Endothelial cell of umbilical vein (primary cell): ENCODE results near the gene NCKAP5. TPM values are rescaled to one million over a fixed set of nuclear protein-coding genes. Genes with fewer than 3 reads are reported as not detected.

Experiments
- BruUV-seq: library from RNA; stranded (reverse); fragments of 400-500 nt; replicated peaks from 2 replicates; lab custom pipeline; 2021; lab: Mats Ljungman, UMichigan
- CTCF ChIA-PET: fragments of 300-600, 350-600 bp; sonication (Branson Sonifier 250); formaldehyde crosslinking; loops from one replicate; lab custom pipeline; 2021; ENCODE audit warnings: antibody characterized with exemption, inconsistent platforms; lab: Charles Lee
- POLR2A ChIA-PET: fragments of 300-600, 350-600 bp; sonication (Branson Sonifier 250); formaldehyde crosslinking; loops from one replicate; lab custom pipeline; 2021; ENCODE audit warnings: antibody characterized with exemption, inconsistent platforms; lab: Charles Lee
- DNase-seq: peaks from one replicate; pipeline ENCODE4 v3.0.0-alpha.2; 2011; ENCODE audit warnings: low read depth, low spot score
- FAIRE-seq: peaks from 2 replicates; lab custom pipeline; 2011; peaks lifted over from hg19 to GRCh38; lab: Jason Lieb, UNC
- H2AFZ ChIP-seq: 2 replicates; pipeline ENCODE4 v1.6.0; 2012; ENCODE audit warnings: low read depth, low read length, control low read depth, inconsistent platforms
- H3K27ac ChIP-seq: 2 replicates; pipeline ENCODE4 v1.5.1; 2011; ENCODE audit warnings: low read depth, mild to moderate bottlenecking, control low read depth, low read length, moderate library complexity; ENCODE audit not compliant: insufficient read depth
- H3K27me3 ChIP-seq, 2 experiments: 2 replicates each; pipeline versions ENCODE4 v1.6.0 to v1.6.1; 2011; ENCODE audit warnings: low read length in 2 of 2, mixed read lengths in 1 of 2; ENCODE audit not compliant: control insufficient read depth in 2 of 2, insufficient read depth in 2 of 2
- H3K36me3 ChIP-seq, 2 experiments: 2 replicates in 1 of 2; 3 replicates in 1 of 2; pipeline ENCODE4 v1.5.1; 2011; ENCODE audit warnings: low read length in 2 of 2, mild to moderate bottlenecking in 1 of 2, moderate library complexity in 1 of 2; ENCODE audit not compliant: control insufficient read depth in 2 of 2, insufficient read depth in 2 of 2; ENCODE audit errors: extremely low read depth in 1 of 2
- H3K4me1 ChIP-seq: 3 replicates; pipeline ENCODE4 v1.5.1; 2011; ENCODE audit warnings: mild to moderate bottlenecking, low read length; ENCODE audit not compliant: control insufficient read depth, insufficient read depth; ENCODE audit errors: extremely low read depth
- H3K4me2 ChIP-seq: 2 replicates; pipeline ENCODE4 v1.6.1; 2011; ENCODE audit warnings: low read length, control low read depth, mixed read lengths; ENCODE audit not compliant: insufficient read depth
- H3K4me3 ChIP-seq, 3 experiments: fragments of 200-600 bp in 1 of 3; sonication (generic), shearing (Covaris generic) in 1 of 3; replicated peaks in 1 of 3; 2 replicates each; pipeline ENCODE4 v1.5.1; 2011 to 2016; ENCODE audit warnings: control low read depth in 3 of 3, low read length in 3 of 3, mild to moderate bottlenecking in 2 of 3, inconsistent platforms in 1 of 3, low read depth in 1 of 3, moderate library complexity in 1 of 3; ENCODE audit not compliant: insufficient read depth in 1 of 3
- H3K79me2 ChIP-seq: 2 replicates; pipeline ENCODE4 v1.6.0; 2012; ENCODE audit warnings: low read length, inconsistent platforms; ENCODE audit not compliant: control insufficient read depth, insufficient read depth
- H3K9ac ChIP-seq: replicated peaks from 2 replicates; pipeline ENCODE3; 2011; ENCODE audit warnings: low read length, control low read depth; ENCODE audit not compliant: insufficient read depth; ENCODE audit errors: extremely low read depth
- H3K9me1 ChIP-seq: replicated peaks from 3 replicates; pipeline ENCODE4 v1.6.0; 2011; ENCODE audit warnings: mild to moderate bottlenecking, low read length; ENCODE audit not compliant: control insufficient read depth, insufficient read depth; ENCODE audit errors: extremely low read depth
- H3K9me3 ChIP-seq: replicated peaks from 2 replicates; pipeline ENCODE4 v1.5.1; 2012; ENCODE audit warnings: low read length, inconsistent platforms; ENCODE audit not compliant: control insufficient read depth, insufficient read depth
- H4K20me1 ChIP-seq: replicated peaks from 2 replicates; pipeline ENCODE3; 2011; ENCODE audit warnings: mild to moderate bottlenecking, low read length; ENCODE audit not compliant: control insufficient read depth, insufficient read depth; ENCODE audit errors: extremely low read depth
- EZH2 ChIP-seq: IDR thresholded peaks from 2 replicates; pipeline ENCODE4 v1.6.1; 2012; ENCODE audit warnings: borderline replicate concordance, low read depth, mild to moderate bottlenecking, moderate library complexity, low read length, inconsistent platforms; ENCODE audit not compliant: severe bottlenecking
- FOS ChIP-seq: IDR thresholded peaks from 2 replicates; pipeline ENCODE4 v1.6.1; 2011; ENCODE audit warnings: mild to moderate bottlenecking, low read length, moderate library complexity, borderline replicate concordance; ENCODE audit not compliant: insufficient read depth
- GATA2 ChIP-seq: IDR thresholded peaks from 2 replicates; pipeline ENCODE4 v1.7.0; 2011; ENCODE audit warnings: low read depth, mild to moderate bottlenecking, moderate library complexity, mixed read lengths, low read length; ENCODE audit not compliant: insufficient read length, insufficient read depth
- JUN ChIP-seq: IDR thresholded peaks from 2 replicates; pipeline ENCODE4 v1.6.1; 2011; ENCODE audit warnings: borderline replicate concordance, low read depth; ENCODE audit not compliant: insufficient read length, insufficient read depth
- MYC ChIP-seq: IDR thresholded peaks from one replicate; pipeline ENCODE4 v1.6.1; 2011; ENCODE audit warnings: mild to moderate bottlenecking, low read depth, low read length
- POLR2A ChIP-seq: IDR thresholded peaks from 2 replicates; pipeline ENCODE4 v1.6.1; 2012; ENCODE audit warnings: low read depth, mild to moderate bottlenecking, control low read depth, low read length
- POLR2AphosphoS5 ChIP-seq: IDR thresholded peaks from 2 replicates; pipeline ENCODE4 v1.6.1; 2012; ENCODE audit warnings: low read depth, mild to moderate bottlenecking, control low read depth, low read length, moderate library complexity; ENCODE audit not compliant: insufficient read depth
- dilution Hi-C: fragments of 300-500 bp; cut with MboI; formaldehyde crosslinking; loops from one replicate; pipeline ENCODE4 v1.15.0; 2019; ENCODE audit warnings: low sequenced_read_pairs; ENCODE audit not compliant: extremely low pct_ligation_motif_present
- intact Hi-C: fragments of 100-400 bp; cut with micrococcal nuclease; formaldehyde crosslinking; loops from one replicate; pipeline ENCODE4 v1.10.0; 2022
- polyA plus RNA-seq, 4 experiments: library from polyadenylated mRNA; depleted of rRNA in 3 of 4; stranded (reverse) in 3 of 4; unstranded in 1 of 4; fragments of >200 nt; gene quantifications; 2 replicates each; pipeline versions ENCODE4 v1.2.1 to v1.2.3, GENCODE V29; 2011 to 2012; ENCODE audit warnings: missing spikeins in 1 of 4
- total RNA-seq: library from RNA; stranded (reverse); gene quantifications from 2 replicates; pipeline ENCODE4 v1.2.3, GENCODE V29; 2021
- TF ChIP-seq, protein P1 (sequence below), 2 donors: IDR thresholded peaks; 1 replicate in 1 of 2; 2 replicates in 1 of 2; pipeline ENCODE4 v1.5.1; 2011; ENCODE audit warnings: low read length in 2 of 2, mild to moderate bottlenecking in 2 of 2, moderate library complexity in 2 of 2, control low read depth in 1 of 2, inconsistent platforms in 1 of 2, low read depth in 1 of 2; ENCODE audit not compliant: insufficient read depth in 1 of 2; ENCODE audit errors: extremely low read depth in 1 of 2
- TF ChIP-seq, protein P2 (sequence below): IDR thresholded peaks from 2 replicates; pipeline ENCODE4 v1.6.1; 2011; ENCODE audit not compliant: insufficient read depth, insufficient read length

The NCKAP5 gene
- total and polyA plus RNA-seq, 2 donors (not counting 3 experiments of a cell fraction or from before 2014, with no cell fraction given), result 0.47 to 3.3 TPM

DNA sequence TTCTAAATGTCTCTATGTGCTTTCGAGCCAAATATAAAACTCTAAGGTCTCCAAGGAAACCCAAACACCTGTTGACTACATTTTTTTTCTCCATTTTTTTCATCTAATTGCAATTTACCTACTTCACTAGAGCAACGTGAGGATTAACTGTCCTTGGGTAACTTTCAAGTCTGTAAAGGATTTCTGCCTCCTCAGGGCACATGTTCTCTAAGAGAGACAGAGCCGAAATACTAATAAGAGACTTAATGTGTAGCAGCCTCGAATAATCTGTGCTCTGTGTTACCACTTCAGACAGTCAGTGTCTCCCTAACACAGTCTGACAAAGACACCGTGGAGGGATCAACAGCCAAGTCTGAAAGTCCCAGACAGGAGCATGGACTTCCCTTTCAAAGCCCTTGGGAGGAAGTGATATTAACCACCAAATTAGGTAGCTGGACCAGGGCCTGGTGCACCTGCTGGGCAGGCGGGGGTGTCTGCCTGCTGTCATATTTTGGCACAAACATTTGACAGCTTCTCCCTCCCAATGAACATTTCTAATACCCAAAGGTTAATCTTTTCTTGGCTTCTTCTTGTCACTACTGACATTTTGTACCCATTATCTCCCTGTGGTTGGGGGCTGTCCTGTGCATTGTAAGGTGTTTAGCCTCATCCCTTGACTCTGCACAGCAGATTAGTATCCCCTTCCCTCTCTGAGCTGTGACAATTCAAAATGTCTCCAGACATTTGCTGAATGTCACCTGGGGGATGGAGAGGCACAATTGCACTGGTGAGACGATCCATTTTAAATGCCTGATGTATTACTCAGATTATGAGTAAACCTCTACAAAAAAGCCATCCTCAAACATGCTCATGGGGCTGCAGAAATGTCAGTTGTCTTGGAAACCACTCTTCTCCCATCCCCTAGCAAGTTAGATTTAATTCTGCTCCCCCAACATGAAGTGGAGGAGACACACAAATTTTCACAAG lies 852.6 kb downstream of the NCKAP5 start:
- no peak overlapping the region for H3K27ac ChIP-seq
- H2AFZ ChIP-seq, result no peak overlapping the region
- no peaks in the 10 kb centered on the region for H4K20me1 ChIP-seq
- no peaks in the 10 kb centered on the region for H3K27me3 ChIP-seq
- TF ChIP-seq POLR2A, result no peak
- TF ChIP-seq GATA2, result no peak
- TF ChIP-seq, protein P1, sequence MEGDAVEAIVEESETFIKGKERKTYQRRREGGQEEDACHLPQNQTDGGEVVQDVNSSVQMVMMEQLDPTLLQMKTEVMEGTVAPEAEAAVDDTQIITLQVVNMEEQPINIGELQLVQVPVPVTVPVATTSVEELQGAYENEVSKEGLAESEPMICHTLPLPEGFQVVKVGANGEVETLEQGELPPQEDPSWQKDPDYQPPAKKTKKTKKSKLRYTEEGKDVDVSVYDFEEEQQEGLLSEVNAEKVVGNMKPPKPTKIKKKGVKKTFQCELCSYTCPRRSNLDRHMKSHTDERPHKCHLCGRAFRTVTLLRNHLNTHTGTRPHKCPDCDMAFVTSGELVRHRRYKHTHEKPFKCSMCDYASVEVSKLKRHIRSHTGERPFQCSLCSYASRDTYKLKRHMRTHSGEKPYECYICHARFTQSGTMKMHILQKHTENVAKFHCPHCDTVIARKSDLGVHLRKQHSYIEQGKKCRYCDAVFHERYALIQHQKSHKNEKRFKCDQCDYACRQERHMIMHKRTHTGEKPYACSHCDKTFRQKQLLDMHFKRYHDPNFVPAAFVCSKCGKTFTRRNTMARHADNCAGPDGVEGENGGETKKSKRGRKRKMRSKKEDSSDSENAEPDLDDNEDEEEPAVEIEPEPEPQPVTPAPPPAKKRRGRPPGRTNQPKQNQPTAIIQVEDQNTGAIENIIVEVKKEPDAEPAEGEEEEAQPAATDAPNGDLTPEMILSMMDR (IDR thresholded peaks at IDR 0.05; ENCODE audit: extremely low read depth in 1 of 2, insufficient read depth in 1 of 2, low read depth in 1 of 2, low read length in 2 of 2), result no peak
- H3K79me2 ChIP-seq, result no peaks in the 10 kb centered on the region
- no peaks in the 10 kb centered on the region for H3K9me3 ChIP-seq
- no peaks in the 10 kb centered on the region for H3K4me1 ChIP-seq
- H3K36me3 ChIP-seq, result no peaks in the 10 kb centered on the region
- no peak for DNase-seq
- no TSS peak for BruUV-seq
- ChIA-PET POLR2A (no interaction called here), CTCF (interaction anchor here (0.6 kb wide), 1 partner anchor 319 kb away, joined by 3 read pairs; no protein-coding TSS in a partner anchor)
- H3K4me2 ChIP-seq, result no peak overlapping the region
- intact Hi-C loops, result no loop called here
- no peaks in the 10 kb centered on the region for H3K9me1 ChIP-seq
- dilution Hi-C loops, result no loop called here
- H3K9ac ChIP-seq, result no peak overlapping the region
- no peak overlapping the region for H3K4me3 ChIP-seq
- no peak for FAIRE-seq

DNA sequence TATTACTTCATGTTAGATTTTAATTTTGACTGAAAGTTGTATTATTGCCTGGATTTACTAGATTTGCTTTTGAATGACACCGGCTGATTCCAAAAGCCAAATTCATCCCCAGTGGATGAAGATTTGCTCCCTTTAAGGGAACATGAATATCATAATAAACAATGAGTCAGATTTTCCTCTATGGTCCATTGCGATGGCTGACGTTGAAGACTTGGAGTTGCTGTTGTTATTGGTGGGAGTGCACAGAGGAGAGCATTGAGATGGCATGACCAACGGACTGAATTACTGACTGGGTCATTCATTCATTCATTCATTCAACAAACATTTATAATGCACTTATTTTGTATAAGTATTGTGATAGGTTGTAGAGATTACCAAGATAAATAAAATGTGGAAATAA lies 864.9 kb downstream of the NCKAP5 start:
- H4K20me1 ChIP-seq, result no peaks in the 10 kb centered on the region
- H3K27me3 ChIP-seq, result no peaks in the 10 kb centered on the region
- dilution Hi-C loops, result no loop called here
- H3K36me3 ChIP-seq, result no peaks in the 10 kb centered on the region
- TF ChIP-seq, protein P1 (IDR thresholded peaks at IDR 0.05; ENCODE audit: extremely low read depth in 1 of 2, insufficient read depth in 1 of 2, low read depth in 1 of 2, low read length in 2 of 2), result no peak
- TF ChIP-seq POLR2A (no peak), GATA2 (no peak), POLR2AphosphoS5 (no peak), FOS (no peak), EZH2 (no peak), MYC (no peak), JUN (no peak)
- TF ChIP-seq, protein P2, sequence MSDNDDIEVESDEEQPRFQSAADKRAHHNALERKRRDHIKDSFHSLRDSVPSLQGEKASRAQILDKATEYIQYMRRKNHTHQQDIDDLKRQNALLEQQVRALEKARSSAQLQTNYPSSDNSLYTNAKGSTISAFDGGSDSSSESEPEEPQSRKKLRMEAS, result no peak
- intact Hi-C loops, result no loop called here
- H3K9me3 ChIP-seq, result no peaks in the 10 kb centered on the region
- H3K79me2 ChIP-seq, result no peaks in the 10 kb centered on the region
- ChIA-PET POLR2A (no interaction called here), CTCF (no interaction called here)
- H3K9me1 ChIP-seq, result no peaks in the 10 kb centered on the region
- H2AFZ ChIP-seq, result no peak overlapping the region
- no peaks in the 10 kb centered on the region for H3K4me1 ChIP-seq
- H3K4me3 ChIP-seq, result no peak overlapping the region
- FAIRE-seq, result no peak
- BruUV-seq, result no TSS peak
- no peak overlapping the region for H3K4me2 ChIP-seq
- DNase-seq, result no peak
- no peak overlapping the region for H3K9ac ChIP-seq
- H3K27ac ChIP-seq, result no peak overlapping the region
